H1 (cell line): ENCODE results near the gene FAM131A. TPM values are rescaled to one million over a fixed set of nuclear protein-coding genes. Genes with fewer than 3 reads are reported as not detected.

Source experiments
- CTCF ChIA-PET: fragments of 300-600 bp; sonication (Branson Sonifier 250); formaldehyde crosslinking; loops from one replicate; lab custom pipeline; 2021; ENCODE audit not compliant: partially characterized antibody; lab: Charles Lee
- POLR2A ChIA-PET: fragments of 300-600 bp; sonication (Branson Sonifier 250); formaldehyde crosslinking; loops from one replicate; lab custom pipeline; 2021; ENCODE audit warnings: inconsistent platforms; ENCODE audit not compliant: partially characterized antibody; lab: Charles Lee
- DNase-seq, 2 experiments: peaks; one replicate each; pipeline versions ENCODE4 v3.0.0 to v3.0.0-alpha.2; 2010 to 2022; ENCODE audit warnings: low spot score in 2 of 2, low read depth in 1 of 2, mixed read lengths in 1 of 2
- FAIRE-seq: peaks from 2 replicates; lab custom pipeline; 2011; peaks lifted over from hg19 to GRCh38; lab: Jason Lieb, UNC
- H2AFZ ChIP-seq: 2 replicates; pipeline ENCODE4 v1.8.1; 2012; ENCODE audit warnings: low read length, inconsistent platforms
- H2AK5ac ChIP-seq: 2 replicates; pipeline ENCODE4 v1.6.1; 2013; ENCODE audit warnings: low read depth, low read length
- H2BK120ac ChIP-seq: replicated peaks from 2 replicates; pipeline ENCODE3; 2013; ENCODE audit warnings: low read depth, low read length, inconsistent platforms
- H2BK12ac ChIP-seq: 2 replicates; pipeline ENCODE4 v1.6.1; 2013; ENCODE audit warnings: low read depth, low read length
- H2BK15ac ChIP-seq: 2 replicates; pipeline ENCODE4 v1.6.1; 2013; ENCODE audit warnings: low read length
- H2BK20ac ChIP-seq: 2 replicates; pipeline ENCODE4 v1.6.1; 2013; ENCODE audit warnings: low read length
- H2BK5ac ChIP-seq: 2 replicates; pipeline ENCODE4 v1.6.1; 2013; ENCODE audit warnings: low read depth, low read length
- H3K14ac ChIP-seq: 2 replicates; pipeline ENCODE4 v1.6.1; 2013; ENCODE audit warnings: inconsistent platforms; ENCODE audit not compliant: insufficient read length
- H3K18ac ChIP-seq: 2 replicates; pipeline ENCODE4 v1.6.1; 2013; ENCODE audit warnings: low read length; ENCODE audit errors: extremely low read depth
- H3K23ac ChIP-seq: 2 replicates; pipeline ENCODE4 v1.6.1; 2013; ENCODE audit warnings: inconsistent platforms; ENCODE audit not compliant: insufficient read length
- H3K23me2 ChIP-seq: 2 replicates; pipeline ENCODE4 v1.6.1; 2013; ENCODE audit warnings: low read depth, low read length
- H3K27ac ChIP-seq: 2 replicates; pipeline ENCODE4 v1.6.1; 2011; ENCODE audit warnings: low read depth, low read length, inconsistent platforms
- H3K27me3 ChIP-seq, 4 experiments: replicated peaks in 1 of 4; 1 replicate in 1 of 4; 2 replicates in 3 of 4; pipeline versions ENCODE4 v1.6.1 to v1.8.1; 2011 to 2013; ENCODE audit warnings: low read length in 3 of 4, mild to moderate bottlenecking in 3 of 4, inconsistent platforms in 2 of 4, mixed read lengths in 2 of 4, moderate library complexity in 1 of 4; ENCODE audit not compliant: control insufficient read depth in 3 of 4, insufficient read depth in 3 of 4; ENCODE audit errors: extremely low read depth in 1 of 4
- H3K36me3 ChIP-seq, 4 experiments: 2 replicates each; pipeline versions ENCODE4 v1.6.1 to v1.8.1; 2011 to 2013; ENCODE audit warnings: mild to moderate bottlenecking in 4 of 4, low read length in 3 of 4, moderate library complexity in 2 of 4, control low read depth in 1 of 4, inconsistent platforms in 1 of 4; ENCODE audit not compliant: insufficient read depth in 4 of 4, control insufficient read depth in 2 of 4
- H3K4ac ChIP-seq: replicated peaks from 2 replicates; pipeline ENCODE3; 2013; ENCODE audit warnings: low read length, low read depth, mixed read lengths, inconsistent platforms; ENCODE audit not compliant: insufficient read length
- H3K4me1 ChIP-seq, 4 experiments: replicated peaks in 1 of 4; 1 replicate in 1 of 4; 2 replicates in 3 of 4; pipeline versions ENCODE4 v1.6.1 to v1.8.1; 2011 to 2013; ENCODE audit warnings: low read length in 3 of 4, inconsistent platforms in 2 of 4, mixed read lengths in 1 of 4; ENCODE audit not compliant: insufficient read depth in 4 of 4, control insufficient read depth in 3 of 4
- H3K4me2 ChIP-seq, 2 experiments: 2 replicates each; pipeline versions ENCODE4 v1.6.1 to v1.8.1; 2011 to 2013; ENCODE audit warnings: low read depth in 2 of 2, low read length in 2 of 2, control low read depth in 1 of 2, inconsistent platforms in 1 of 2, mild to moderate bottlenecking in 1 of 2; ENCODE audit not compliant: insufficient read depth in 1 of 2
- H3K4me3 ChIP-seq, 4 experiments: fragments of 200-600, 300-600 bp in 1 of 4; sonication (generic), shearing (Covaris generic), sonication (Bioruptor Twin) in 1 of 4; 2 replicates each; pipeline versions ENCODE4 v1.5.1 to v1.8.1; 2011 to 2016; ENCODE audit warnings: low read length in 4 of 4, low read depth in 3 of 4, control low read depth in 2 of 4, inconsistent platforms in 2 of 4, mild to moderate bottlenecking in 2 of 4, mixed read lengths in 1 of 4, moderate library complexity in 1 of 4; ENCODE audit not compliant: insufficient read depth in 2 of 4; ENCODE audit errors: extremely low read depth in 1 of 4
- H3K56ac ChIP-seq: replicated peaks from 2 replicates; pipeline ENCODE3; 2013; ENCODE audit warnings: low read depth, mild to moderate bottlenecking, mixed read lengths, low read length, inconsistent platforms; ENCODE audit not compliant: insufficient read length
- H3K79me1 ChIP-seq: 2 replicates; pipeline ENCODE4 v1.6.1; 2013; ENCODE audit warnings: low read depth, low read length, control low read depth
- H3K79me2 ChIP-seq, 2 experiments: 2 replicates each; pipeline versions ENCODE4 v1.6.1 to v1.8.1; 2012 to 2013; ENCODE audit warnings: low read length in 2 of 2, mild to moderate bottlenecking in 2 of 2, inconsistent platforms in 1 of 2; ENCODE audit not compliant: insufficient read depth in 2 of 2, control insufficient read depth in 1 of 2
- H3K9ac ChIP-seq, 4 experiments: replicated peaks in 1 of 4; 1 replicate in 1 of 4; 2 replicates in 3 of 4; pipeline versions ENCODE4 v1.6.1 to v1.8.1; 2011 to 2013; ENCODE audit warnings: low read depth in 3 of 4, low read length in 3 of 4, control low read depth in 2 of 4, mild to moderate bottlenecking in 2 of 4, moderate library complexity in 2 of 4, inconsistent platforms in 1 of 4; ENCODE audit errors: extremely low read depth in 1 of 4
- H3K9me3 ChIP-seq, 2 experiments: 2 replicates each; pipeline versions ENCODE4 v1.6.1 to v1.8.1; 2012 to 2013; ENCODE audit warnings: mild to moderate bottlenecking in 2 of 2, moderate library complexity in 2 of 2, control low read depth in 1 of 2, inconsistent platforms in 1 of 2, low read depth in 1 of 2, low read length in 1 of 2, mixed read lengths in 1 of 2; ENCODE audit not compliant: insufficient read depth in 2 of 2
- H4K20me1 ChIP-seq, 2 experiments: replicated peaks in 1 of 2; 2 replicates each; pipeline versions ENCODE3 to v1.8.1; 2011 to 2013; ENCODE audit warnings: inconsistent platforms in 2 of 2, low read length in 2 of 2, mild to moderate bottlenecking in 1 of 2; ENCODE audit not compliant: insufficient read depth in 2 of 2, control insufficient read depth in 1 of 2
- H4K5ac ChIP-seq: 2 replicates; pipeline ENCODE4 v1.6.1; 2013; ENCODE audit warnings: low read length, low read depth, mixed read lengths, inconsistent platforms; ENCODE audit not compliant: insufficient read length
- H4K8ac ChIP-seq: 2 replicates; pipeline ENCODE4 v1.8.0; 2013; ENCODE audit warnings: mild to moderate bottlenecking, moderate library complexity, low read length, inconsistent platforms; ENCODE audit not compliant: insufficient read depth; ENCODE audit errors: extremely low read depth
- H4K91ac ChIP-seq: replicated peaks from 2 replicates; pipeline ENCODE3; 2013; ENCODE audit warnings: low read length, mixed read lengths, inconsistent platforms; ENCODE audit not compliant: insufficient read length
- ASH2L ChIP-seq: fragments of 200-600, 300-600 bp; sonication (generic); IDR thresholded peaks from one replicate; pipeline ENCODE4 v1.7.1; 2017; ENCODE audit warnings: low read length
- CHD1 ChIP-seq: IDR thresholded peaks from 2 replicates; pipeline ENCODE4 v1.6.1; 2012; ENCODE audit warnings: low read depth, low read length, improper control_type of control experiment
- CREB1 ChIP-seq: IDR thresholded peaks from 2 replicates; pipeline ENCODE4 v1.6.1; 2012; ENCODE audit warnings: inconsistent platforms
- NRF1 ChIP-seq: IDR thresholded peaks from 2 replicates; pipeline ENCODE4 v1.6.1; 2011; ENCODE audit warnings: mild to moderate bottlenecking, low read depth, low read length, improper control_type of control experiment
- SIX5 ChIP-seq: IDR thresholded peaks from 2 replicates; pipeline ENCODE4 v1.6.1; 2011; ENCODE audit warnings: mild to moderate bottlenecking, low read depth, low read length
- WGBS, 2 experiments: shearing (Covaris generic) in 1 of 2; methylation state at CpG; one replicate each; pipeline versions ENCODE4 v1.1.6 to v1.1.7; 2013 to 2015; ENCODE audit warnings: low lambda C conversion rate in 2 of 2, mixed read lengths in 2 of 2, inconsistent platforms in 1 of 2, low coverage in 1 of 2, missing lambda C conversion rate in 1 of 2; ENCODE audit not compliant: insufficient replicate concordance in 2 of 2, insufficient coverage in 1 of 2, insufficient read length in 1 of 2; ENCODE audit errors: extremely low coverage in 1 of 2, missing lambda C conversion rate in 1 of 2; 5-methylcytosine and 5-hydroxymethylcytosine counted together
- long read RNA-seq, 2 experiments: library from RNA in 1 of 2; library from capped mRNA in 1 of 2; stranded (forward); transcript quantifications; one replicate each; pipeline ENCODE4 v2.0.0, GENCODE V29; 2021; ENCODE audit warnings: inconsistent platforms in 1 of 2
- polyA minus RNA-seq, 3 experiments: library from RNA; depleted of rRNA, polyadenylated mRNA; stranded (reverse); fragments of >200 nt; gene quantifications; 1 replicate in 2 of 3; 2 replicates in 1 of 3; pipeline ENCODE4 v1.2.3, GENCODE V29; 2011
- polyA plus RNA-seq, 7 experiments: library from polyadenylated mRNA; depleted of rRNA in 3 of 7; stranded (reverse) in 5 of 7; unstranded in 2 of 7; fragments of >200 nt in 5 of 7; fragments of 200-250 nt in 2 of 7; gene quantifications; 1 replicate in 5 of 7; 2 replicates in 1 of 7; 4 replicates in 1 of 7; pipeline versions ENCODE4 v1.2.1 to v1.2.3, GENCODE V29; 2011 to 2013; ENCODE audit warnings: missing spikeins in 2 of 7, mixed read lengths in 2 of 7
- total RNA-seq: library from RNA; stranded (reverse); fragmentation: NEBNext Ultra II Directional; extraction: Animal tissue kit (Norgen Biotek cat#: 25700); gene quantifications from 2 replicates; pipeline ENCODE4 v1.2.1, GENCODE V29; 2021
- TF ChIP-seq, protein P1 (sequence below): IDR thresholded peaks from 2 replicates; pipeline ENCODE4 v1.6.1; 2012; ENCODE audit warnings: inconsistent platforms

The FAM131A gene, protein sequence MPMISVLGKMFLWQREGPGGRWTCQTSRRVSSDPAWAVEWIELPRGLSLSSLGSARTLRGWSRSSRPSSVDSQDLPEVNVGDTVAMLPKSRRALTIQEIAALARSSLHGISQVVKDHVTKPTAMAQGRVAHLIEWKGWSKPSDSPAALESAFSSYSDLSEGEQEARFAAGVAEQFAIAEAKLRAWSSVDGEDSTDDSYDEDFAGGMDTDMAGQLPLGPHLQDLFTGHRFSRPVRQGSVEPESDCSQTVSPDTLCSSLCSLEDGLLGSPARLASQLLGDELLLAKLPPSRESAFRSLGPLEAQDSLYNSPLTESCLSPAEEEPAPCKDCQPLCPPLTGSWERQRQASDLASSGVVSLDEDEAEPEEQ
- total RNA-seq (15.4 and 16.0 TPM in 2 replicates), polyA plus RNA-seq (2011; rRNA removed) (21.9 and 35.3 TPM in 2 replicates), polyA minus RNA-seq (2011; rRNA and poly(A)+ RNA removed) (8.8 and 13.9 TPM in 2 replicates)
- 27.7 TPM for polyA plus RNA-seq (2011; cell fraction: cytosol; rRNA removed)
- polyA plus RNA-seq (2011; cell fraction: nucleus; rRNA removed), result 29.2 TPM
- 10.0 to 18.5 TPM (median 15.4 TPM) in 4 replicates for polyA plus RNA-seq (2012, experiment 1 of 2)
- polyA plus RNA-seq (2012, experiment 2 of 2), result 12.7 TPM
- polyA plus RNA-seq (2013, experiment 1 of 2), result 9.2 TPM
- 8.7 TPM for polyA plus RNA-seq (2013, experiment 2 of 2)
- polyA minus RNA-seq (2011; cell fraction: cytosol; rRNA and poly(A)+ RNA removed), result 7.0 TPM
- 12.1 TPM for polyA minus RNA-seq (2011; cell fraction: nucleus; rRNA and poly(A)+ RNA removed)
- long read RNA-seq, experiment 1, partial matches to known transcripts, result 2 of 7 reads
- long read RNA-seq, experiment 1, other reads (novel, unspliced or antisense), result 1 of 7 reads
- long read RNA-seq, experiment 2, partial matches to known transcripts, result 1 of 2 reads
- long read RNA-seq, experiment 2, other reads (novel, unspliced or antisense), result 1 of 2 reads

DNA sequence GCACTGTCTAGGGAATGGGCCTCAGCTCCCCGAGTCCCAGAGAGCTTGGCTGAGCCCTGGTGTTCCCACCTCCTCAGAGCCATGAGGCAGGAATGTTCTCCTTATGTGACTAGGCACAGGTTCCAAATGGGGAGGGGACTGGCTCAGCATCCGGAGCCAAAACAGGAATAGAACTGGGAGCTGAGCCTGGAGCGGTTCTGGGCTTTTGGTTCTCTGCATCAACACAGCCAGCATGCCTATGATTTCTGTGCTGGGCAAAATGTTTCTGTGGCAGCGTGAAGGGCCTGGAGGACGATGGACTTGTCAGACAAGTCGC lies at the start of gene FAM131A:
TSS of gene FAM131A (plus strand) at position 202 of the 316 bp plus-strand sequence. CDS start at position 233, 31 bp downstream.
- DNase-seq (no peak), FAIRE-seq (no peak)
- Histone ChIP-seq H3K9ac (peak within 1 kb of the TSS in 3 of 4 experiments; percentile 77 to 87 (median 84); a peak in 6 of 7 replicates), H4K20me1 (peaks cover 22 to 37% of the 10 kb centered on the region in 2 experiments), H2BK12ac (peak within 1 kb of the TSS; percentile 84), H3K9me3 (no peaks in the 10 kb centered on the region), H4K91ac (peak within 1 kb of the TSS; percentile 46), H3K36me3 (peaks cover 16 to 26% (median 24%) of the 10 kb centered on the region in 4 experiments; a peak in 7 of 8 replicates), H2BK20ac (no peak within 1 kb of the TSS), H2BK15ac (peak within 1 kb of the TSS; percentile 25; the same call in 1 of the 2 replicates), H2BK5ac (peak within 1 kb of the TSS; percentile 54), H3K4ac (no peak within 1 kb of the TSS), H3K18ac (peak within 1 kb of the TSS; percentile 83; the same call in 1 of the 2 replicates), H3K14ac (no peak within 1 kb of the TSS), H3K23me2 (peaks cover 14% of the 10 kb centered on the region), H4K8ac (peak within 1 kb of the TSS; percentile 41), H3K27me3 (no peaks in the 10 kb centered on the region), H2AK5ac (peak within 1 kb of the TSS; percentile 78), H3K27ac (peak within 1 kb of the TSS; percentile 82), H3K4me1 (peaks cover 5 to 27% (median 18%) of the 10 kb centered on the region in 4 experiments), H4K5ac (no peak within 1 kb of the TSS), H3K4me2 (peak within 1 kb of the TSS; percentile 91 to 98), H3K23ac (no peak within 1 kb of the TSS), H3K79me2 (peaks cover 0 to 2% of the 10 kb centered on the region in 2 experiments; a peak in 1 of 4 replicates), H2BK120ac (no peak within 1 kb of the TSS), H3K79me1 (peaks cover 9% of the 10 kb centered on the region), H3K56ac (no peak within 1 kb of the TSS), H2AFZ (no peak within 1 kb of the TSS), H3K4me3 (peak within 1 kb of the TSS; percentile 76 to 83 (median 80))
- POLR2A ChIA-PET, result interaction anchor here (0.8 to 3.6 kb wide), 17 partner anchors 8 to 204 kb away, joined by 3 to 30 read pairs (median 4); partner anchors contain the start of genes CAMK2N2 and EIF4G1
- CTCF ChIA-PET, result interaction anchor here (0.8 to 3.6 kb wide), 12 partner anchors 8 to 203 kb away, joined by 3 to 16 read pairs (median 4); no protein-coding TSS in a partner anchor
- no peak for TF ChIP-seq ASH2L
- TF ChIP-seq SIX5, result no peak
- TF ChIP-seq CREB1, result no peak
- TF ChIP-seq NRF1, result no peak
- TF ChIP-seq, protein P1, sequence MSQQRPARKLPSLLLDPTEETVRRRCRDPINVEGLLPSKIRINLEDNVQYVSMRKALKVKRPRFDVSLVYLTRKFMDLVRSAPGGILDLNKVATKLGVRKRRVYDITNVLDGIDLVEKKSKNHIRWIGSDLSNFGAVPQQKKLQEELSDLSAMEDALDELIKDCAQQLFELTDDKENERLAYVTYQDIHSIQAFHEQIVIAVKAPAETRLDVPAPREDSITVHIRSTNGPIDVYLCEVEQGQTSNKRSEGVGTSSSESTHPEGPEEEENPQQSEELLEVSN, result no peak
- TF ChIP-seq CHD1, result no peak
- 96% methylated on average over 6 of the region's 6 CpGs; no CpG with 5 or more reads in 1 of the 2 experiments for WGBS, 2 experiments
